Ascending aorta (tissue), 2 donors: ENCODE data around the gene SLC23A2. TPM values are rescaled to one million over a fixed set of nuclear protein-coding genes. Genes with fewer than 3 reads are reported as not detected.
A peak's percentile ranks its signal among the peaks of the same experiment; 100 is the strongest.
"Not testable (repeated sequence)": the region's sequence is repeated elsewhere in the genome, so short reads cannot be mapped to it uniquely, and the experiment has no call there.

Experiments used
- DNase-seq, 2 donors: peaks; one replicate each; pipeline ENCODE4 v3.0.0-alpha.2; 2019; ENCODE audit warnings: low spot score in 2 of 2
- H3K27ac ChIP-seq, 2 donors: fragments of 200-600 bp; sonication (generic); one replicate each; pipeline ENCODE4 v1.5.1; 2016 to 2017; ENCODE audit warnings: mild to moderate bottlenecking in 1 of 2
- H3K27me3 ChIP-seq: fragments of 200-600 bp; sonication (generic); one replicate; pipeline ENCODE4 v1.5.1; 2017
- H3K36me3 ChIP-seq, 2 donors: fragments of 200-600 bp; sonication (generic); one replicate each; pipeline ENCODE4 v1.5.1; 2016
- H3K4me1 ChIP-seq, 2 donors: fragments of 200-600 bp; sonication (generic); one replicate each; pipeline ENCODE4 v1.5.1; 2016 to 2017; ENCODE audit warnings: mild to moderate bottlenecking in 1 of 2
- H3K4me3 ChIP-seq, 2 donors: fragments of 200-600 bp; sonication (generic); one replicate each; pipeline ENCODE4 v1.5.1; 2016 to 2017; ENCODE audit warnings: mild to moderate bottlenecking in 1 of 2
- H3K9me3 ChIP-seq, 2 donors: fragments of 200-600 bp; sonication (generic); one replicate each; pipeline ENCODE4 v1.5.1; 2016
- intact Hi-C: fragments of 100-400 bp; cut with DNase I; formaldehyde crosslinking; loops from one replicate; pipeline ENCODE4 v1.15.1; 2023
- total RNA-seq: library from RNA; depleted of rRNA; stranded (reverse); fragments of >200 nt; gene quantifications from one replicate; pipeline ENCODE4 v1.1.0, GENCODE V29; 2016
- TF ChIP-seq, protein P1 (sequence below), 3 experiments: fragments of 200-600 bp in 2 of 3; fragments of 450-650 bp in 1 of 3; sonication (generic) in 2 of 3; IDR thresholded peaks; one replicate each; pipeline ENCODE4 v1.5.1; 2016 to 2019; ENCODE audit warnings: antibody characterized with exemption in 3 of 3, mild to moderate bottlenecking in 1 of 3, moderate library complexity in 1 of 3

Gene SLC23A2
- total RNA-seq, 1 donor from 2014 or later, result 32.8 TPM

DNA sequence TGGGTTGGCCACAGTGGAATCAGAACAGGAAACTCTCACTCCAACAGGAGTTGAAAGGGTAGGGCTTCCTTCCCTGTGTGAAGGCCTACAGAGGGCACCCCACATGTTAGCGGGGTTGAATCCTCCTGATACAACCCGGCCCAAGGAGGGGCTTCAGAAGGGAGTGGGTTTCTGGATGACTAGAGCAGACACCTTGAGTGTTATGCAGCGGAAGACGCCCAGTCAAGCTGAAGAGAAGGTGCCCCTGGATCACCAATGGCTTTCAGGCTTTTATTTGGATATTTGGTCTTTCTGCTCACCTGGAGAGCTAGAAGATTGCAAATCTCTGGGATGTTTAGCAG is 146.8 kb downstream of the SLC23A2 start:
- TF ChIP-seq, protein P1, sequence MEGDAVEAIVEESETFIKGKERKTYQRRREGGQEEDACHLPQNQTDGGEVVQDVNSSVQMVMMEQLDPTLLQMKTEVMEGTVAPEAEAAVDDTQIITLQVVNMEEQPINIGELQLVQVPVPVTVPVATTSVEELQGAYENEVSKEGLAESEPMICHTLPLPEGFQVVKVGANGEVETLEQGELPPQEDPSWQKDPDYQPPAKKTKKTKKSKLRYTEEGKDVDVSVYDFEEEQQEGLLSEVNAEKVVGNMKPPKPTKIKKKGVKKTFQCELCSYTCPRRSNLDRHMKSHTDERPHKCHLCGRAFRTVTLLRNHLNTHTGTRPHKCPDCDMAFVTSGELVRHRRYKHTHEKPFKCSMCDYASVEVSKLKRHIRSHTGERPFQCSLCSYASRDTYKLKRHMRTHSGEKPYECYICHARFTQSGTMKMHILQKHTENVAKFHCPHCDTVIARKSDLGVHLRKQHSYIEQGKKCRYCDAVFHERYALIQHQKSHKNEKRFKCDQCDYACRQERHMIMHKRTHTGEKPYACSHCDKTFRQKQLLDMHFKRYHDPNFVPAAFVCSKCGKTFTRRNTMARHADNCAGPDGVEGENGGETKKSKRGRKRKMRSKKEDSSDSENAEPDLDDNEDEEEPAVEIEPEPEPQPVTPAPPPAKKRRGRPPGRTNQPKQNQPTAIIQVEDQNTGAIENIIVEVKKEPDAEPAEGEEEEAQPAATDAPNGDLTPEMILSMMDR (IDR thresholded peaks at IDR 0.05), result no peak
- Histone ChIP-seq H3K27ac (no peak overlapping the region), H3K9me3 (no peaks in the 10 kb centered on the region), H3K27me3 (no peaks in the 10 kb centered on the region), H3K4me3 (no peak overlapping the region), H3K36me3 (peaks cover 24 to 45% of the 10 kb centered on the region in 2 donors), H3K4me1 (no peaks in the 10 kb centered on the region)
- intact Hi-C loops, result no loop called here
- no peak for DNase-seq

DNA sequence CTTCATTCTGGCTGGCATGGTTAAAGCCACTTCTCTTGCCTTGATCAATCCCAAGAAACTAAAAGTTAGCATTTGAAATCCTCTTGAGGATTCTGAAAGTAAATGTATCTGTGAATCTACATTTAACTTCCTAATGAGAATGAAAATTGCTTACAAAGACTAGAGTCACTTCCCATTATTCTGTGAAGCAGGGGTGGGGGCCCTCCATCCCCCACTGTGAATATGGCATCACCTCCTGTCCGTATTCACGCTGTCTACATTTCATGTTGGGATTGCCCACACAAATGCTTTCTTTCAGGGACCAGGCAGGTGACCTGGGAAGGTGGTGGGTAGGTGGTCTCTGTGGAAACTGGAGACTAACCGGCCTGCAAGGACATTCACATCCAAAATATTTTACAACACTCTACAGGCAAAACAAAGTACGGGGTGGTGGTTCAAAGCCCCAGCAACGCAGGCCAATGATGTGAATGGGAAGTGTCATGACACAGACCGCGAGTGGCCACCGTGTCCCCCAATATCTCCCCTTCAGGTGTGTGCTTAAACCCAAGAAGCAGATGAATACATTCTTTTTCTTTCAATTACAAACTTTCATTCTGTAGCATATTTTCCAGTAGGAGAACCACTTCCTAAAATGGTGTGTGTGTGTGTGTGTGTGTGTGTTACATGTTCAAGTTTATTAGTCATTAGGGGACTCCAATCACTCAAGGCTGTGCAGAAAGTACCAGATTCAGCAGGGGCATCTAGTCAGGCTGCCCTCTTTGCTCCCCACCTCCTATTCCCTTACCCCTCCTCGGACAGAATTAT is 147.4 kb downstream of the SLC23A2 start:
- intact Hi-C loops, result no loop called here
- no peaks in the 10 kb centered on the region for H3K4me1 ChIP-seq
- no peak overlapping the region for H3K27ac ChIP-seq
- H3K36me3 ChIP-seq, result peaks cover 20 to 39% of the 10 kb centered on the region in 2 donors
- no peak overlapping the region for H3K4me3 ChIP-seq
- DNase-seq, result no peak
- no peaks in the 10 kb centered on the region for H3K9me3 ChIP-seq
- no peaks in the 10 kb centered on the region for H3K27me3 ChIP-seq
- TF ChIP-seq, protein P1 (IDR thresholded peaks at IDR 0.05), result no peak

DNA sequence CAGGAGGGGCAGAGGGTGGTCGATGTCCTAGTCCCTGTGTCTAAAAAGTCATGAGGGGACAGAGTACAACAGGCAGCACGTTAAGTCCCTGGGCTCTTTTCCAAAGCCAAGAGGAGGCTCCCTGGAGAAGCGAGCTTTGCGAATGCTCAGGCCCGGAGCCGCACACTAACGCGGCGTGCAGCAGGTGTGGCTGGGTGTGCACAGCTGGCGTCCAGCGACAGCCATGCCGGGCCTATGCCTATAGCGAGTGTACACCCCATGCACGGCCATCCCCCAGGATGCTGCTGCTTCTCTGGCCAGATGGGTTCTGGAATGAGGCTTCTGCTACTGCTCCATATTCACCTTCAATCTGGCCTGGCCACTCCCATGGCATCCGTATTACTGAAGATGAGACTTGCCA is 148.3 kb downstream of the SLC23A2 start:
- TF ChIP-seq, protein P1 (IDR thresholded peaks at IDR 0.05), result no peak
- intact Hi-C loops, result no loop called here
- H3K36me3 ChIP-seq, result peaks cover 12 to 30% of the 10 kb centered on the region in 2 donors
- DNase-seq, result no peak
- no peaks in the 10 kb centered on the region for H3K4me1 ChIP-seq
- no peak overlapping the region for H3K27ac ChIP-seq
- no peak overlapping the region for H3K4me3 ChIP-seq
- no peaks in the 10 kb centered on the region for H3K27me3 ChIP-seq
- H3K9me3 ChIP-seq, result no peaks in the 10 kb centered on the region

DNA sequence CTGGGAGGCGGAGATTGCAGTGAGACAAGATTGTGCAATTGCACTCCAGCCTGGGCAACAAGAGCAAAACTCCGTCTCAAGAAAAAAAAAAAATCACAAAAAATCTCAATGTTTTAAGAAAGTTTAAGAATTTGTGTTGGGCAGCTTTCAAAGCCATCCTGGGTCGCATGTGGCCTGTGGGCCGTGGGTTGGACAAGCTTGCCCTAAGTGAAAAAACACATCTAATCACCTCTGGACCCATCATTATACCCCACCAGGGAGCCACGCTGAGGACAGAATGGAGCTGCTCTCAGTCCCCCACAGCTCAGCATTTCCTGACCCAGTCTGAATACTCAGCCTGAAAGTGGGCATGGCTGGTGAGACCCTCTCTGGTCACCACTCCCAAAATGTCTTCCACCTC is 150.3 kb downstream of the SLC23A2 start:
- H3K36me3 ChIP-seq, result peaks cover under 1 to 12% of the 10 kb centered on the region in 2 donors
- H3K27me3 ChIP-seq, result no peaks in the 10 kb centered on the region
- H3K4me3 ChIP-seq, result no peak overlapping the region
- TF ChIP-seq, protein P1 (IDR thresholded peaks at IDR 0.05), result no peak
- intact Hi-C loops, result no loop called here
- H3K4me1 ChIP-seq, result no peaks in the 10 kb centered on the region
- DNase-seq, result peak in 1 of 2 donors; percentile 18
- H3K27ac ChIP-seq, result no peak overlapping the region
- no peaks in the 10 kb centered on the region for H3K9me3 ChIP-seq

DNA sequence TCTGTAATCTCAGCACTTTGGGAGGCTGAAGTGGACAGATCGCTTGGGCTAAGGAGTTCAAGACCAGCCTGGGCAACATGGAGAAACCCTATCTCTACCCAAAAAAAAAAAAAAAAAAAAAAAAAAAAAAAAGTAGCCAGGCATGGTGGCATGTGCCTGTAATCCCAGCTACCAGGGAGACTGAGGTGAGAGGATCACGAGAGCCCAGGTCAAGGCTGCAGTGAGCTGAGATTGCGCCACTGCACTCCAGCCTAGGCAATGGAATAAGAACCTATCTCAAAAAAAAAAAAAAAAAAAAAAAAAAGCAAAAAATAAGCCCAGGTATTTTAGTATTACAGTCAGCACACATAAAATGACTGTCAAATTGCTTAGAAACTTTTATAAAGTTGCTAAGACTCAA is 152.5 kb downstream of the SLC23A2 start:
- H3K9me3 ChIP-seq, intact Hi-C loops, H3K4me3 ChIP-seq, H3K27me3 ChIP-seq, H3K36me3 ChIP-seq, H3K27ac ChIP-seq, H3K4me1 ChIP-seq, DNase-seq: not testable (repeated sequence)

DNA sequence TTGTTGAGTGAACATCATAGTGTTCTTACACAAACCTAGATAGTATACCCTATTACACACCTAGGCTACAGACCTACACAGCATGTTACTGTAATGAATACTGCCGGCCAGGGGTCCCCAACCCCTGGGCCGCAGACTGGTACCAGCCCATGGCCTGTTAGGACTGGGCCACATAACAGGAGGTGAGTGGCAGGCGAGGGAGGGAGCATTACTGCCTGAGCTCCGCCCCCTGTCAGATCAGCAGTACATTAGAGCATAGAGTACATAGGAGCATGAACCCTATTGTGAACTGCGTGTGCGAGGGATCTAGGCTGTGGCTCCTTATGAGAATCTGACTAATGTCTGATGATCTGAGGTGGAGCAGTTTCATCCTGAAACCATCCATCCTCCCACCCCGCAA is 153.3 kb downstream of the SLC23A2 start:
- DNase-seq, result peak in 1 of 2 donors; percentile 21
- H3K4me3 ChIP-seq, result no peak overlapping the region

More for the DNA sequence above, 153.3 kb downstream of the SLC23A2 start:
- intact Hi-C loops, result no loop called here
- Histone ChIP-seq H3K27ac (no peak overlapping the region), H3K27me3 (no peaks in the 10 kb centered on the region), H3K9me3 (no peaks in the 10 kb centered on the region), H3K4me1 (no peaks in the 10 kb centered on the region), H3K36me3 (peaks cover 0 to 3% of the 10 kb centered on the region in 2 donors)
- TF ChIP-seq, protein P1 (IDR thresholded peaks at IDR 0.05), result no peak
